Measurements from ENCODE around the gene CCDC88C. TPM values are rescaled to one million over a fixed set of nuclear protein-coding genes. Genes with fewer than 3 reads are reported as not detected.
"Not testable (repeated sequence)": the region's sequence is repeated elsewhere in the genome, so short reads cannot be mapped to it uniquely, and the experiment has no call there.

Gene CCDC88C
- total RNA-seq, 1 experiment from 2014 or later, result 33.2 TPM

DNA sequence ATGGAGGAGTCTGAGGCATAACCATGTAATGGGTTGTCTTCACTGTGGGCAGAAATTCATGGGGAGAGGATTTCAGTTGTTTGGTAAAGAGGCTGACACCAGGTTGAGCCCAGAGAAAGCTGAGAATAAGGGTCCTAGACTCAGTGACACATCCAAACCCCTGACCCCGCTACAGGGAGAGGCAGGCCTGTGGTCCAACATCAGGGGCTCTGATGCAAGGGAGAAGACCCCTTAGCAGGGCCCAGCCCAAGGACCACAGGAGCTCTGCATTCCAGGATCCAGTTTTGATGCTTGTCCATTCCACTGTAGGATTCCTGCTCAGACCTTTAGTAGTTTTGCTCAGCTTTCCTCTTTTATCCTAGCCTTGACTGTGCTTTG lies 188.6 kb downstream of the CCDC88C start:
- intact Hi-C loops (cut with micrococcal nuclease; ENCODE audit: unreplicated experiment), result no loop called here
- H3K9me3 Mint-ChIP-seq (ENCODE audit: low read depth, unreplicated experiment), result no peaks in the 10 kb centered on the region
- TF ChIP-seq, protein P1, sequence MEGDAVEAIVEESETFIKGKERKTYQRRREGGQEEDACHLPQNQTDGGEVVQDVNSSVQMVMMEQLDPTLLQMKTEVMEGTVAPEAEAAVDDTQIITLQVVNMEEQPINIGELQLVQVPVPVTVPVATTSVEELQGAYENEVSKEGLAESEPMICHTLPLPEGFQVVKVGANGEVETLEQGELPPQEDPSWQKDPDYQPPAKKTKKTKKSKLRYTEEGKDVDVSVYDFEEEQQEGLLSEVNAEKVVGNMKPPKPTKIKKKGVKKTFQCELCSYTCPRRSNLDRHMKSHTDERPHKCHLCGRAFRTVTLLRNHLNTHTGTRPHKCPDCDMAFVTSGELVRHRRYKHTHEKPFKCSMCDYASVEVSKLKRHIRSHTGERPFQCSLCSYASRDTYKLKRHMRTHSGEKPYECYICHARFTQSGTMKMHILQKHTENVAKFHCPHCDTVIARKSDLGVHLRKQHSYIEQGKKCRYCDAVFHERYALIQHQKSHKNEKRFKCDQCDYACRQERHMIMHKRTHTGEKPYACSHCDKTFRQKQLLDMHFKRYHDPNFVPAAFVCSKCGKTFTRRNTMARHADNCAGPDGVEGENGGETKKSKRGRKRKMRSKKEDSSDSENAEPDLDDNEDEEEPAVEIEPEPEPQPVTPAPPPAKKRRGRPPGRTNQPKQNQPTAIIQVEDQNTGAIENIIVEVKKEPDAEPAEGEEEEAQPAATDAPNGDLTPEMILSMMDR (IDR thresholded peaks at IDR 0.05; ENCODE audit: unreplicated experiment), result no peak
- H3K36me3 Mint-ChIP-seq (ENCODE audit: insufficient read depth, unreplicated experiment), result peaks cover under 1% of the 10 kb centered on the region
- CTCF ChIA-PET, result no interaction called here
- DNase-seq, result no peak
- H3K27me3 Mint-ChIP-seq (ENCODE audit: unreplicated experiment), result no peaks in the 10 kb centered on the region
- H3K4me3 Mint-ChIP-seq (ENCODE audit: low read depth, unreplicated experiment), result no peak overlapping the region
- BruUV-seq (replicated peaks), result no TSS peak
- H3K4me1 Mint-ChIP-seq (ENCODE audit: low read depth, unreplicated experiment), result no peaks in the 10 kb centered on the region
- H3K27ac Mint-ChIP-seq (ENCODE audit: unreplicated experiment), result no peak overlapping the region

DNA sequence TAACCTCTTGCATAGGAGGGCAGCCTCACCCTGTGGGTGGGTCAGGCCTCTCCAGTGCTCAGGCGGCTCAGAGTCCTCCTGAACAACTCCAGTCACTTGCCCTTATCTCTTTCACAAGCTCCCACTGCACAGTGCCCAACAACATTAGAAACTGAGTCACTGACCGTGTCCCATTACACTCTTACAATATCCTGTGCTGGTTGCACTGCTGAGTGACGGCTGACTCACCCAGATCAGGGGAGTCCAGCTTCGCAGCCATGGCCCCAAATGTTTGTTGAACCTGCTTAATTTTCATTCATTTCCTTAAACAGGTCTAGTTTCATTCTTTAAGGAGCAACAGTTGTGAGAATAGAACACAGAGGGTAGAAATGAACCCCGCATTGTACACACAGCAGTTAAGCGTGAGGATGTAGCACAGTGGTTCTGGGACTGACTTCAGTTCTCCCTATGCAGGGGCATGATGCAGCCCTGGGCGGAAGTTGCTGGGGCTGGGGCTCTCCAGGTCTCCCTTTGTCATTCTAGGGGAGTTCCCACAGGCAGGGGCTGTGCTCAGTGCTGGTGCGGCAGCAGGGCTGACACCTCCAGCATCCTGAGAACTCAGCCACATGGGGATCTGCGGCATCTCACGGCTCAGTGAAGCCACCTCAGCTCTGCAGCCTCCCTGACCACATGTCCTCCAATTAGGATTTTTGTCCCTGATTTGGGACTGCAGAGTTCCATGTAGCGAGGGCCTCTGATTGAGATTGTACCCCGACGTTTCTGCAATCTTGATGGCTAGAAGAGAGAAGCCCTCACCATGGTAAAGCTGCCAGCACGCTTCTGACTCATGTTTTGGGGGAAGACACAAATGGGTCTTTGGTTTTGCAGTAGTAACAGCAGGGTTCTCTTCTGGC lies 189.3 kb downstream of the CCDC88C start:
- H3K36me3 Mint-ChIP-seq (ENCODE audit: insufficient read depth, unreplicated experiment), result no peaks in the 10 kb centered on the region
- intact Hi-C loops (cut with micrococcal nuclease; ENCODE audit: unreplicated experiment), result no loop called here
- TF ChIP-seq, protein P1 (IDR thresholded peaks at IDR 0.05; ENCODE audit: unreplicated experiment), result no peak
- H3K27ac Mint-ChIP-seq (ENCODE audit: unreplicated experiment), result no peak overlapping the region
- H3K27me3 Mint-ChIP-seq (ENCODE audit: unreplicated experiment), result no peaks in the 10 kb centered on the region
- BruUV-seq (replicated peaks), result no TSS peak
- CTCF ChIA-PET, result no interaction called here
- DNase-seq, result no peak
- H3K4me3 Mint-ChIP-seq (ENCODE audit: low read depth, unreplicated experiment), result no peak overlapping the region
- no peaks in the 10 kb centered on the region for H3K9me3 Mint-ChIP-seq (ENCODE audit: low read depth, unreplicated experiment)
- H3K4me1 Mint-ChIP-seq (ENCODE audit: low read depth, unreplicated experiment), result no peaks in the 10 kb centered on the region

DNA sequence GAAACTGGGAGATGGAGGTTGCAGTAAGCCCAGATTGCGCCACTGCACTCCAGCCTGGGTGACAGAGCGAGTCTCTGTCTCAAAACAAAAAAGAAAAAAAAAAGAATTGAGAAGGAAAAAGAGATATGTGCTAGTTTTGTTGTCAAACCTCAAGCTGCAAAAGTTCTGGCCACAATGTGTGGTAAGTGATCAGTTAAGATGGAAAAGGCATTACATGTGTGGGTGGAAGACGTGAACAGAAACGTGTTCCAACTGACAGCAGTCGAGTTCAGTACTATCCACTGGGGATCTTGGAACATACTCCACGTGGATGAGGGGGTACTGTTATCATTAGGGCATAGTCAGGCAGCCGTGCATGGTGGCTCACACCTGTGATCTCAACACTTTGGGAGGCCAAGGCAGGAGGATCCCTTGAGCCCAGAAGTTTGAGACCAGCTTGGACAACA lies 190.4 kb downstream of the CCDC88C start:
- no peaks in the 10 kb centered on the region for H3K36me3 Mint-ChIP-seq (ENCODE audit: insufficient read depth, unreplicated experiment)
- CTCF ChIA-PET, result no interaction called here
- intact Hi-C loops (cut with micrococcal nuclease; ENCODE audit: unreplicated experiment), result no loop called here
- no peaks in the 10 kb centered on the region for H3K4me1 Mint-ChIP-seq (ENCODE audit: low read depth, unreplicated experiment)
- TF ChIP-seq, protein P1 (IDR thresholded peaks at IDR 0.05; ENCODE audit: unreplicated experiment), result no peak
- BruUV-seq (replicated peaks), result no TSS peak
- no peak overlapping the region for H3K27ac Mint-ChIP-seq (ENCODE audit: unreplicated experiment)
- no peaks in the 10 kb centered on the region for H3K27me3 Mint-ChIP-seq (ENCODE audit: unreplicated experiment)
- H3K9me3 Mint-ChIP-seq (ENCODE audit: low read depth, unreplicated experiment), result no peaks in the 10 kb centered on the region
- no peak for DNase-seq
- no peak overlapping the region for H3K4me3 Mint-ChIP-seq (ENCODE audit: low read depth, unreplicated experiment)

DNA sequence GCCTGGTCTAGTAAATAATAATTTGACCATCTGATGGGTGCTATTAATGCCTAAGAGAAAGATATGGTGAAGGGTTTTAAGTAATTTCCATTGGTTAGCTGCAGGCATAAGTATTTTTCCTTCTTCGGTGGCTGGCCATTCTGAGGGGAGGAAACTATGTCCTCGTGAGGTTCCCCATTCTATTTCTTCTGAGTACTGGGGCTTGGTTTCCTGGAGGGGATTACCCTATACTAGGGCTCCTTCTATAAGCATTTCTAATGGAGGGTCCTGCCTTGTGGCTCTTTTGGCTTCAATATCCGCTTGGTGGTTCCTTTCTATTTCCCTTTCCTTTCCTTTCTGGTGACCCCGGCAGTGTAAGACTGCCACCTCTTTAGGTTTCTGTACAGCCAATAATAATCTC lies 191.3 kb downstream of the CCDC88C start:
- H3K4me1 Mint-ChIP-seq (ENCODE audit: low read depth, unreplicated experiment); H3K27ac Mint-ChIP-seq (ENCODE audit: unreplicated experiment); H3K27me3 Mint-ChIP-seq (ENCODE audit: unreplicated experiment); H3K4me3 Mint-ChIP-seq (ENCODE audit: low read depth, unreplicated experiment); DNase-seq; H3K9me3 Mint-ChIP-seq (ENCODE audit: low read depth, unreplicated experiment); H3K36me3 Mint-ChIP-seq (ENCODE audit: insufficient read depth, unreplicated experiment); BruUV-seq (replicated peaks); CTCF ChIA-PET; intact Hi-C loops (cut with micrococcal nuclease; ENCODE audit: unreplicated experiment): not testable (repeated sequence)

DNA sequence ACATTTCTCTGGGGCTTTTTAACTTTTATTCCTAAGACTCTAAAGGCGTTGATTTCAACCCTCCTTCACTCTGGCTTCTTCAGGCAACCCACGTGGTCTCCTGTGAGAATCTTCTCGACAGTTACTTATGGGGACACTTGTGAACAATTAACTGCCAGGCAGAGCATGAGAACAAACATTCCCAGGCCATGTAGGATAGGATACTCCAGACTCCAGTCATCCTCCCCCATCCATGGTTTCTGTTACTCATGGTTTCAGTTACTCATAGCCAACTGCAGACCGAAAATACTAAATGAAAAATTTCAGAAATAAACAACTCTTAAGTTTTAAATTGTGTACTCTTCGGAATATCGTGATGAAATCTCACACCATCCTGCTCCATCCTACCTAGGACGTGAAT lies 192.6 kb downstream of the CCDC88C start:
- Mint-ChIP-seq H3K36me3 (ENCODE audit: insufficient read depth, unreplicated experiment) (no peaks in the 10 kb centered on the region), H3K4me3 (ENCODE audit: low read depth, unreplicated experiment) (no peak overlapping the region), H3K27ac (ENCODE audit: unreplicated experiment) (no peak overlapping the region), H3K27me3 (ENCODE audit: unreplicated experiment) (no peaks in the 10 kb centered on the region), H3K9me3 (ENCODE audit: low read depth, unreplicated experiment) (no peaks in the 10 kb centered on the region), H3K4me1 (ENCODE audit: low read depth, unreplicated experiment) (no peaks in the 10 kb centered on the region)
- TF ChIP-seq, protein P1 (IDR thresholded peaks at IDR 0.05; ENCODE audit: unreplicated experiment), result no peak
- BruUV-seq (replicated peaks), result no TSS peak
- CTCF ChIA-PET, result no interaction called here
- intact Hi-C loops (cut with micrococcal nuclease; ENCODE audit: unreplicated experiment), result no loop called here
- no peak for DNase-seq

Data from Calu3 (cell line).